IMR-90 (cell line): ENCODE data around the gene SEC14L1. TPM values are rescaled to one million over a fixed set of nuclear protein-coding genes. Genes with fewer than 3 reads are reported as not detected.

Experiments
- ATAC-seq: fragments of 200-7000 bp; cut with Tn5 transposase; 2 replicates; pipeline ENCODE4 v1.9.1; 2020; ENCODE audit warnings: low read depth, mild to moderate bottlenecking, moderate library complexity
- BruUV-seq: library from RNA; stranded (reverse); fragments of 400-500 nt; replicated peaks from 2 replicates; lab custom pipeline; 2021; lab: Mats Ljungman, UMichigan
- CTCF ChIA-PET: fragments of 300-600 bp; formaldehyde crosslinking; extraction: SDS; loops from one replicate; lab custom pipeline; 2021; ENCODE audit warnings: antibody characterized with exemption; lab: Yijun Ruan, JAX
- POLR2A ChIA-PET: fragments of 300-600 bp; sonication (Branson Sonifier 250); formaldehyde crosslinking; loops from one replicate; lab custom pipeline; 2022; ENCODE audit warnings: antibody characterized with exemption; ENCODE audit not compliant: unreplicated experiment; lab: Charles Lee
- DNase-seq: peaks from one replicate; pipeline ENCODE4 v3.0.0; 2013
- H2AFZ ChIP-seq: replicated peaks from 2 replicates; pipeline ENCODE3; 2013; ENCODE audit warnings: low read length, mild to moderate bottlenecking; ENCODE audit not compliant: poor library complexity
- H2AK5ac ChIP-seq: 2 replicates; pipeline ENCODE4 v1.6.1; 2013; ENCODE audit warnings: low read depth, low read length, inconsistent platforms
- H2AK9ac ChIP-seq: replicated peaks from 2 replicates; pipeline ENCODE3; 2013; ENCODE audit warnings: mild to moderate bottlenecking, low read depth, low read length, moderate library complexity; ENCODE audit not compliant: poor library complexity
- H2BK120ac ChIP-seq: 2 replicates; pipeline ENCODE4 v1.6.1; 2013; ENCODE audit warnings: low read depth, low read length, inconsistent platforms
- H2BK15ac ChIP-seq: 3 replicates; pipeline ENCODE4 v1.6.1; 2013; ENCODE audit warnings: low read depth, low read length, inconsistent platforms
- H2BK20ac ChIP-seq: 2 replicates; pipeline ENCODE4 v1.6.1; 2013; ENCODE audit warnings: low read depth, mild to moderate bottlenecking, inconsistent platforms, low read length, moderate library complexity
- H2BK5ac ChIP-seq: 2 replicates; pipeline ENCODE4 v1.6.1; 2013; ENCODE audit warnings: mild to moderate bottlenecking, low read depth, low read length, inconsistent platforms; ENCODE audit not compliant: poor library complexity, severe bottlenecking
- H3K14ac ChIP-seq: replicated peaks from 2 replicates; pipeline ENCODE4 v1.6.1; 2013; ENCODE audit warnings: low read depth, low read length, inconsistent platforms
- H3K18ac ChIP-seq: 2 replicates; pipeline ENCODE4 v1.6.1; 2013; ENCODE audit warnings: low read depth, low read length, control low read depth
- H3K23ac ChIP-seq: 2 replicates; pipeline ENCODE4 v1.6.1; 2013; ENCODE audit warnings: low read depth, low read length, inconsistent platforms
- H3K27ac ChIP-seq: 2 replicates; pipeline ENCODE4 v1.5.1; 2013; ENCODE audit warnings: mild to moderate bottlenecking, control low read depth, low read length; ENCODE audit not compliant: insufficient read depth
- H3K27me3 ChIP-seq: 2 replicates; pipeline ENCODE4 v1.6.1; 2013; ENCODE audit warnings: low read length; ENCODE audit not compliant: control insufficient read depth, insufficient read depth
- H3K36me3 ChIP-seq: 2 replicates; pipeline ENCODE4 v1.6.1; 2013; ENCODE audit warnings: low read length, mixed read lengths; ENCODE audit not compliant: control insufficient read depth, insufficient read depth
- H3K4ac ChIP-seq: 2 replicates; pipeline ENCODE4 v1.6.1; 2013; ENCODE audit warnings: low read depth, low read length, inconsistent platforms
- H3K4me1 ChIP-seq: 2 replicates; pipeline ENCODE4 v1.6.1; 2013; ENCODE audit warnings: low read length, mixed read lengths; ENCODE audit not compliant: control insufficient read depth, insufficient read depth
- H3K4me2 ChIP-seq: 2 replicates; pipeline ENCODE4 v1.6.1; 2013; ENCODE audit warnings: low read depth, mild to moderate bottlenecking, control low read depth, low read length, moderate library complexity
- H3K4me3 ChIP-seq: 2 replicates; pipeline ENCODE4 v1.5.1; 2013; ENCODE audit warnings: low read depth, mild to moderate bottlenecking, control low read depth, low read length, moderate library complexity; ENCODE audit not compliant: insufficient read depth
- H3K56ac ChIP-seq: 2 replicates; pipeline ENCODE4 v1.6.1; 2013; ENCODE audit warnings: low read length, inconsistent platforms; ENCODE audit not compliant: insufficient read depth; ENCODE audit errors: extremely low read depth
- H3K79me1 ChIP-seq, 2 experiments: 2 replicates each; pipeline ENCODE4 v1.6.1; 2013; ENCODE audit warnings: low read length in 2 of 2, inconsistent platforms in 1 of 2, low read depth in 1 of 2
- H3K9ac ChIP-seq: 2 replicates; pipeline ENCODE4 v1.6.1; 2013; ENCODE audit warnings: low read depth, low read length, control low read depth
- H3K9me1 ChIP-seq: 2 replicates; pipeline ENCODE4 v1.6.1; 2013; ENCODE audit warnings: low read length, inconsistent platforms; ENCODE audit not compliant: insufficient read depth
- H3K9me3 ChIP-seq: 2 replicates; pipeline ENCODE4 v1.6.1; 2013; ENCODE audit warnings: low read length; ENCODE audit not compliant: control insufficient read depth, insufficient read depth
- H4K20me1 ChIP-seq: 2 replicates; pipeline ENCODE4 v1.6.1; 2013; ENCODE audit warnings: low read length, inconsistent platforms; ENCODE audit not compliant: insufficient read depth
- H4K5ac ChIP-seq: 2 replicates; pipeline ENCODE4 v1.6.1; 2013; ENCODE audit warnings: mild to moderate bottlenecking, low read depth, low read length, control low read depth
- H4K8ac ChIP-seq, 2 experiments: 2 replicates each; pipeline ENCODE4 v1.6.1; 2013; ENCODE audit warnings: low read depth in 2 of 2, low read length in 2 of 2, control low read depth in 1 of 2, inconsistent platforms in 1 of 2
- H4K91ac ChIP-seq: 2 replicates; pipeline ENCODE4 v1.6.1; 2013; ENCODE audit warnings: low read depth, low read length, inconsistent platforms; ENCODE audit not compliant: insufficient read depth
- FOS ChIP-seq: fragments of 150-350 bp; IDR thresholded peaks from 2 replicates; pipeline ENCODE4 v1.6.1; 2016; ENCODE audit warnings: low read depth, low read length
- WGBS, 2 experiments: methylation state at CpG; one replicate each; pipeline versions ENCODE4 v1.1.5 to v1.1.7; 2013; ENCODE audit warnings: missing lambda C conversion rate in 2 of 2; ENCODE audit not compliant: insufficient read length in 1 of 2; ENCODE audit errors: extremely low coverage in 2 of 2; 5-methylcytosine and 5-hydroxymethylcytosine counted together
- dilution Hi-C: fragments of 300-500 bp; cut with HindIII; formaldehyde crosslinking; loops from one replicate; pipeline ENCODE4 v1.14.3; 2018; ENCODE audit warnings: low sequenced_read_pairs; ENCODE audit not compliant: unreplicated experiment
- in situ Hi-C: fragments of 300-500 bp; cut with MboI; formaldehyde crosslinking; loops from 3 replicates; pipeline ENCODE4 v1.14.3; 2019; ENCODE audit warnings: low sequenced_read_pairs, inconsistent platforms, mixed read lengths
- intact Hi-C: fragments of 100-400 bp; cut with micrococcal nuclease; formaldehyde crosslinking; loops from 2 replicates; pipeline ENCODE4 v1.10.0; 2022
- polyA plus RNA-seq, 3 experiments: library from polyadenylated mRNA; depleted of rRNA; stranded (reverse); fragments of >200 nt; gene quantifications; 2 replicates each; pipeline ENCODE4 v1.2.3, GENCODE V29; 2012; ENCODE audit warnings: low replicate concordance in 1 of 3
- total RNA-seq: library from RNA; depleted of rRNA; stranded (reverse); fragments of >200 nt; gene quantifications from 2 replicates; pipeline ENCODE4 v1.2.3, GENCODE V29; 2012
- TF ChIP-seq, protein P1 (sequence below): conservative IDR thresholded peaks from 2 replicates; pipeline ENCODE4 v1.5.1; 2012; ENCODE audit warnings: mild to moderate bottlenecking, low read depth, low read length, improper control_type of control experiment

SEC14L1 gene
- total and polyA plus RNA-seq, 2 of the 4 experiments (the other 2 are of a cell fraction) = 24.9 to 35.8 TPM

DNA sequence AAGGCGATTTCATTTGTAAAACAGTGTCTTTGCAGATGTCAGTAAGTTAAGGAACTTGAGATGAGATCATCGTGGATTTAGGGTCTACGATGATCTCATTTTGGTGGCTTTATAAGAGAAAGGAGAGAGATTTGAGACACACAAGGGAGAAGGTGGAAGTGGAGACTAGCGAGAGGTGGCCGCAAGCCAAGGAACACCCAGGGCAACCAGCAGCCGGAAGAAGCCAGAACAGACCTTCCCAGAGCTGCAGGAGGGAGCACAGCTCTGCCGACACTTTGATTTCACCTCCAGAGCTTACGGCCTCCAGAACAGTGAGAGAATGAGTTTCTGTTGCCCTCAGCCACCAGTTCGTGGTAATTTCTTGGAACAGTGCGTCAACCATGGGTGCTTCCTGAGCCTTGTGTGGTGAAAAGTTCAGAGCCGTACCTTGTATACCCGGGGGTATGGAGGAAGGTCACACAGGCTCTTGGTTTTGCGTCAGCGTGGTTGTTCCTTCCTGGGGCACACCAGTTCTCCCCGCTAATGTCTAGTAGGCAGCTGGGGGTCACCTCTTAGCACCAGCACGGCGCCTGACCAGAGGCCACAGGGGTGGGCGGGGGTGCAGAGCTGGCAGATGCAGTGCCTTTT, 12.9 kb upstream of the SEC14L1 start:
- H2BK15ac ChIP-seq = peak overlapping the region; percentile 85; the same call in 2 of the 3 replicates
- H2AK9ac ChIP-seq = peak overlapping the region; percentile 52
- WGBS, 2 experiments = 93% methylated on average over 2 of the region's 18 CpGs; no CpG with 5 or more reads in 1 of the 2 experiments
- peaks cover 0 to 16% of the 10 kb centered on the region in 2 experiments; a peak in 3 of 4 replicates for H3K79me1 ChIP-seq
- no peak overlapping the region for H3K27ac ChIP-seq
- no peak overlapping the region for H4K5ac ChIP-seq
- no peak overlapping the region for H3K23ac ChIP-seq
- H3K4me1 ChIP-seq = peaks cover 28% of the 10 kb centered on the region
- ChIA-PET CTCF (no interaction called here), POLR2A (no interaction called here)
- H3K56ac ChIP-seq = no peak overlapping the region
- no peaks in the 10 kb centered on the region for H3K27me3 ChIP-seq
- H3K4me2 ChIP-seq = no peak overlapping the region
- no peaks in the 10 kb centered on the region for H3K36me3 ChIP-seq
- DNase-seq (no peak), ATAC-seq (no peak)
- no peak overlapping the region for H3K9ac ChIP-seq
- H3K4ac ChIP-seq = peak overlapping the region; percentile 86
- BruUV-seq = no TSS peak
- H3K18ac ChIP-seq = no peak overlapping the region
- in situ Hi-C loops (no loop called here), intact Hi-C loops (no loop called here), dilution Hi-C loops (no loop called here)
- no peaks in the 10 kb centered on the region for H3K9me3 ChIP-seq
- H4K91ac ChIP-seq = peak overlapping the region; percentile 59
- H4K20me1 ChIP-seq = no peaks in the 10 kb centered on the region
- H3K4me3 ChIP-seq = no peak overlapping the region
- H2BK20ac ChIP-seq = peak overlapping the region; percentile 27
- peak overlapping the region; percentile 63 for H2BK120ac ChIP-seq
- TF ChIP-seq, protein P1, sequence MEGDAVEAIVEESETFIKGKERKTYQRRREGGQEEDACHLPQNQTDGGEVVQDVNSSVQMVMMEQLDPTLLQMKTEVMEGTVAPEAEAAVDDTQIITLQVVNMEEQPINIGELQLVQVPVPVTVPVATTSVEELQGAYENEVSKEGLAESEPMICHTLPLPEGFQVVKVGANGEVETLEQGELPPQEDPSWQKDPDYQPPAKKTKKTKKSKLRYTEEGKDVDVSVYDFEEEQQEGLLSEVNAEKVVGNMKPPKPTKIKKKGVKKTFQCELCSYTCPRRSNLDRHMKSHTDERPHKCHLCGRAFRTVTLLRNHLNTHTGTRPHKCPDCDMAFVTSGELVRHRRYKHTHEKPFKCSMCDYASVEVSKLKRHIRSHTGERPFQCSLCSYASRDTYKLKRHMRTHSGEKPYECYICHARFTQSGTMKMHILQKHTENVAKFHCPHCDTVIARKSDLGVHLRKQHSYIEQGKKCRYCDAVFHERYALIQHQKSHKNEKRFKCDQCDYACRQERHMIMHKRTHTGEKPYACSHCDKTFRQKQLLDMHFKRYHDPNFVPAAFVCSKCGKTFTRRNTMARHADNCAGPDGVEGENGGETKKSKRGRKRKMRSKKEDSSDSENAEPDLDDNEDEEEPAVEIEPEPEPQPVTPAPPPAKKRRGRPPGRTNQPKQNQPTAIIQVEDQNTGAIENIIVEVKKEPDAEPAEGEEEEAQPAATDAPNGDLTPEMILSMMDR = no peak
- TF ChIP-seq FOS = no peak
- H2BK5ac ChIP-seq = no peak overlapping the region
- H3K14ac ChIP-seq = peak overlapping the region; percentile 14; the same call in 1 of the 2 replicates
- peak overlapping the region in 1 of 2 experiments; percentile 6; a peak in 1 of 4 replicates for H4K8ac ChIP-seq
- peak overlapping the region; percentile 97 for H2AK5ac ChIP-seq
- H3K9me1 ChIP-seq = peaks cover 27% of the 10 kb centered on the region
- peak overlapping the region; percentile 34 for H2AFZ ChIP-seq
